ENCODE results near the gene CNTN6. TPM values are rescaled to one million over a fixed set of nuclear protein-coding genes. Genes with fewer than 3 reads are reported as not detected.

CNTN6 gene
- total RNA-seq, 4 donors from 2014 or later: not detected

- no peaks in the 10 kb centered on the region for H3K27me3 ChIP-seq
- TF ChIP-seq CTCF (IDR thresholded peaks at IDR 0.05 in 4 of 5, conservative IDR thresholded peaks at IDR 0.05 in 1 of 5) (no peak), POLR2A (IDR thresholded peaks at IDR 0.05) (no peak)
- H3K9me3 ChIP-seq: no peaks in the 10 kb centered on the region
- no peak overlapping the region for H3K27ac ChIP-seq
- intact Hi-C loops (cut with DNase I; ENCODE audit: low total_unique reads) (no loop called here), in situ Hi-C loops (cut with MboI; ENCODE audit: low sequenced_read_pairs in 4 of 4) (no loop called here)
- no peaks in the 10 kb centered on the region for H3K36me3 ChIP-seq
- DNase-seq (no peak), ATAC-seq (no peak)
- no peak overlapping the region for H3K4me3 ChIP-seq
- H3K4me1 ChIP-seq: no peaks in the 10 kb centered on the region
Observed at GRCh38 chr3:1117843-1118473, 25.1 kb downstream of the CNTN6 start.

GRCh38 chr3:1131166-1131565 lies 38.3 kb downstream of the CNTN6 start:
- Histone ChIP-seq H3K4me3 (no peak overlapping the region), H3K9me3 (no peaks in the 10 kb centered on the region), H3K4me1 (no peaks in the 10 kb centered on the region), H3K27me3 (no peaks in the 10 kb centered on the region), H3K36me3 (no peaks in the 10 kb centered on the region), H3K27ac (no peak overlapping the region)
- TF ChIP-seq POLR2A (IDR thresholded peaks at IDR 0.05) (no peak), CTCF (IDR thresholded peaks at IDR 0.05 in 4 of 5, conservative IDR thresholded peaks at IDR 0.05 in 1 of 5) (no peak)
- in situ Hi-C loops (cut with MboI; ENCODE audit: low sequenced_read_pairs in 4 of 4): no loop called here
- intact Hi-C loops (cut with DNase I; ENCODE audit: low total_unique reads): no loop called here
- DNase-seq: no peak
- ATAC-seq: no peak

GRCh38 chr3:1135194-1135593 lies 42.4 kb downstream of the CNTN6 start:
- no peak for DNase-seq

GRCh38 chr3:1138036-1138435 lies 45.2 kb downstream of the CNTN6 start:
- Histone ChIP-seq H3K9me3 (no peaks in the 10 kb centered on the region), H3K36me3 (no peaks in the 10 kb centered on the region), H3K4me1 (no peaks in the 10 kb centered on the region), H3K4me3 (no peak overlapping the region), H3K27me3 (no peaks in the 10 kb centered on the region), H3K27ac (no peak overlapping the region)
- TF ChIP-seq POLR2A (IDR thresholded peaks at IDR 0.05) (no peak), CTCF (IDR thresholded peaks at IDR 0.05 in 4 of 5, conservative IDR thresholded peaks at IDR 0.05 in 1 of 5) (no peak)
- intact Hi-C loops (cut with DNase I; ENCODE audit: low total_unique reads): no loop called here
- ATAC-seq (no peak), DNase-seq (no peak)
- in situ Hi-C loops (cut with MboI; ENCODE audit: low sequenced_read_pairs in 4 of 4): no loop called here

More at GRCh38 chr3:1135194-1135593, 42.4 kb downstream of the CNTN6 start:
- intact Hi-C loops (cut with DNase I; ENCODE audit: low total_unique reads): no loop called here
- in situ Hi-C loops (cut with MboI; ENCODE audit: low sequenced_read_pairs in 4 of 4): no loop called here
- H3K36me3 ChIP-seq: no peaks in the 10 kb centered on the region
- no peaks in the 10 kb centered on the region for H3K9me3 ChIP-seq
- TF ChIP-seq CTCF (IDR thresholded peaks at IDR 0.05 in 4 of 5, conservative IDR thresholded peaks at IDR 0.05 in 1 of 5) (no peak), POLR2A (IDR thresholded peaks at IDR 0.05) (no peak)
- H3K27me3 ChIP-seq: no peaks in the 10 kb centered on the region
- H3K4me1 ChIP-seq: no peaks in the 10 kb centered on the region
- no peak for ATAC-seq
- H3K27ac ChIP-seq: no peak overlapping the region
- H3K4me3 ChIP-seq: no peak overlapping the region

GRCh38 chr3:1139071-1139470 lies 46.2 kb downstream of the CNTN6 start:
- ATAC-seq: no peak
- Histone ChIP-seq H3K4me3 (no peak overlapping the region), H3K27ac (no peak overlapping the region), H3K9me3 (no peaks in the 10 kb centered on the region), H3K27me3 (no peaks in the 10 kb centered on the region), H3K36me3 (no peaks in the 10 kb centered on the region), H3K4me1 (no peaks in the 10 kb centered on the region)
- no peak for DNase-seq
- intact Hi-C loops (cut with DNase I; ENCODE audit: low total_unique reads) (no loop called here), in situ Hi-C loops (cut with MboI; ENCODE audit: low sequenced_read_pairs in 4 of 4) (no loop called here)
- TF ChIP-seq POLR2A (IDR thresholded peaks at IDR 0.05): no peak
- TF ChIP-seq CTCF (IDR thresholded peaks at IDR 0.05 in 4 of 5, conservative IDR thresholded peaks at IDR 0.05 in 1 of 5): no peak

Data from gastrocnemius medialis (tissue), 4 donors.